HFFc6 (cell line): ENCODE measurements around the gene QTRT2. TPM values are rescaled to one million over a fixed set of nuclear protein-coding genes. Genes with fewer than 3 reads are reported as not detected.
A peak's percentile ranks its signal among the peaks of the same experiment; 100 is the strongest.

Experiments used
- DNase-seq: peaks from one replicate; pipeline ENCODE4 v3.0.0-alpha.2; 2018
- H3K27ac Mint-ChIP-seq: 2 replicates; pipeline ENCODE4 v1.8.0; 2020; ENCODE audit warnings: mild to moderate bottlenecking, mixed read lengths
- H3K27me3 Mint-ChIP-seq: 2 replicates; pipeline ENCODE4 v1.8.0; 2021; ENCODE audit warnings: mild to moderate bottlenecking, moderate library complexity, mixed read lengths; ENCODE audit not compliant: insufficient read depth
- H3K36me3 Mint-ChIP-seq: 2 replicates; pipeline ENCODE4 v1.8.0; 2021; ENCODE audit warnings: low read depth, mixed read lengths
- H3K4me1 Mint-ChIP-seq: 2 replicates; pipeline ENCODE4 v1.8.0; 2020; ENCODE audit warnings: low read depth, mixed read lengths
- H3K4me3 Mint-ChIP-seq: 2 replicates; pipeline ENCODE4 v1.8.0; 2020; ENCODE audit warnings: mild to moderate bottlenecking, moderate library complexity, mixed read lengths
- H3K9me3 Mint-ChIP-seq: 2 replicates; pipeline ENCODE4 v1.8.0; 2020; ENCODE audit warnings: mild to moderate bottlenecking, mixed read lengths
- total RNA-seq, 6 experiments: library from RNA; stranded (reverse); fragmentation: NEBNext Ultra II Directional; extraction: Animal tissue kit (Norgen Biotek cat#: 25700); gene quantifications; 2 replicates in 1 of 6; 3 replicates in 5 of 6; pipeline ENCODE4 v1.2.3, GENCODE V29; 2021
- TF ChIP-seq, protein P1 (sequence below): fragments of 200-600 bp; sonication (generic); IDR thresholded peaks from 2 replicates; pipeline ENCODE4 v1.5.0; 2021; ENCODE audit warnings: antibody characterized with exemption, mild to moderate bottlenecking

Gene QTRT2
- total RNA-seq, 6 experiments from 2014 or later, result 18.1 to 23.2 (median 22.0) TPM

- H3K27me3 Mint-ChIP-seq, result no peaks in the 10 kb centered on the region
- no peaks in the 10 kb centered on the region for H3K36me3 Mint-ChIP-seq
- no peak overlapping the region for H3K27ac Mint-ChIP-seq
- H3K9me3 Mint-ChIP-seq, result no peaks in the 10 kb centered on the region
- H3K4me1 Mint-ChIP-seq, result peaks cover 8% of the 10 kb centered on the region
- TF ChIP-seq, protein P1, sequence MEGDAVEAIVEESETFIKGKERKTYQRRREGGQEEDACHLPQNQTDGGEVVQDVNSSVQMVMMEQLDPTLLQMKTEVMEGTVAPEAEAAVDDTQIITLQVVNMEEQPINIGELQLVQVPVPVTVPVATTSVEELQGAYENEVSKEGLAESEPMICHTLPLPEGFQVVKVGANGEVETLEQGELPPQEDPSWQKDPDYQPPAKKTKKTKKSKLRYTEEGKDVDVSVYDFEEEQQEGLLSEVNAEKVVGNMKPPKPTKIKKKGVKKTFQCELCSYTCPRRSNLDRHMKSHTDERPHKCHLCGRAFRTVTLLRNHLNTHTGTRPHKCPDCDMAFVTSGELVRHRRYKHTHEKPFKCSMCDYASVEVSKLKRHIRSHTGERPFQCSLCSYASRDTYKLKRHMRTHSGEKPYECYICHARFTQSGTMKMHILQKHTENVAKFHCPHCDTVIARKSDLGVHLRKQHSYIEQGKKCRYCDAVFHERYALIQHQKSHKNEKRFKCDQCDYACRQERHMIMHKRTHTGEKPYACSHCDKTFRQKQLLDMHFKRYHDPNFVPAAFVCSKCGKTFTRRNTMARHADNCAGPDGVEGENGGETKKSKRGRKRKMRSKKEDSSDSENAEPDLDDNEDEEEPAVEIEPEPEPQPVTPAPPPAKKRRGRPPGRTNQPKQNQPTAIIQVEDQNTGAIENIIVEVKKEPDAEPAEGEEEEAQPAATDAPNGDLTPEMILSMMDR, result no peak
- no peak overlapping the region for H3K4me3 Mint-ChIP-seq
- peak; percentile 1 for DNase-seq
Observed at GRCh38 chr3:114022145-114022802, 34.3 kb upstream of the QTRT2 start.

GRCh38 chr3:114025451-114025850 is 31.1 kb upstream of the QTRT2 start:
- Mint-ChIP-seq H3K27ac (no peak overlapping the region), H3K4me1 (peaks cover 8% of the 10 kb centered on the region), H3K36me3 (no peaks in the 10 kb centered on the region), H3K4me3 (no peak overlapping the region), H3K9me3 (no peaks in the 10 kb centered on the region), H3K27me3 (no peaks in the 10 kb centered on the region)
- TF ChIP-seq, protein P1, result no peak
- no peak for DNase-seq

- Mint-ChIP-seq H3K4me1 (peaks cover 8% of the 10 kb centered on the region), H3K4me3 (no peak overlapping the region), H3K36me3 (no peaks in the 10 kb centered on the region), H3K9me3 (no peaks in the 10 kb centered on the region), H3K27me3 (no peaks in the 10 kb centered on the region), H3K27ac (no peak overlapping the region)
- no peak for DNase-seq
- TF ChIP-seq, protein P1, result no peak
Observed at GRCh38 chr3:114026331-114026730, 30.2 kb upstream of the QTRT2 start.

- TF ChIP-seq, protein P1, result no peak
- H3K4me3 Mint-ChIP-seq, result no peak overlapping the region
- H3K27ac Mint-ChIP-seq, result no peak overlapping the region
- peaks cover 3% of the 10 kb centered on the region; the same call in 1 of the 2 replicates for H3K36me3 Mint-ChIP-seq
- no peak for DNase-seq
- peaks cover 14% of the 10 kb centered on the region for H3K4me1 Mint-ChIP-seq
- no peaks in the 10 kb centered on the region for H3K27me3 Mint-ChIP-seq
- no peaks in the 10 kb centered on the region for H3K9me3 Mint-ChIP-seq
Observed at GRCh38 chr3:114033721-114034120, 22.8 kb upstream of the QTRT2 start.

GRCh38 chr3:114034211-114034610 is 22.3 kb upstream of the QTRT2 start:
- TF ChIP-seq, protein P1, result no peak
- Mint-ChIP-seq H3K27me3 (no peaks in the 10 kb centered on the region), H3K4me1 (peaks cover 14% of the 10 kb centered on the region), H3K27ac (no peak overlapping the region), H3K4me3 (no peak overlapping the region), H3K9me3 (no peaks in the 10 kb centered on the region), H3K36me3 (peaks cover 3% of the 10 kb centered on the region; the same call in 1 of the 2 replicates)
- no peak for DNase-seq
